HepG2 (cell line): ENCODE measurements around the gene CRAMP1. TPM values are rescaled to one million over a fixed set of nuclear protein-coding genes. Genes with fewer than 3 reads are reported as not detected.

Experiments
- ATAC-seq: fragments of 200-7000 bp; cut with Tn5 transposase; 3 replicates; pipeline ENCODE4 v1.9.1; 2020; ENCODE audit warnings: mild to moderate bottlenecking, moderate library complexity
- BruUV-seq: library from RNA; stranded (reverse); fragments of 400-500 nt; replicated peaks from 2 replicates; lab custom pipeline; 2021; lab: Mats Ljungman, UMichigan
- CTCF ChIA-PET: fragments of 300-600 bp; formaldehyde crosslinking; extraction: SDS; loops from one replicate; lab custom pipeline; 2021; ENCODE audit warnings: low total read pairs, inconsistent platforms, low intra/inter-chr PET ratio; lab: Yijun Ruan, JAX
- POLR2A ChIA-PET: fragments of 350-600 bp; sonication (Branson Sonifier 250); formaldehyde crosslinking; loops from one replicate; lab custom pipeline; 2020; ENCODE audit warnings: antibody characterized with exemption, inconsistent platforms; lab: Yijun Ruan, JAX
- DNase-seq: peaks from one replicate; pipeline ENCODE4 v3.0.0-alpha.2; 2015; ENCODE audit warnings: low spot score
- FAIRE-seq: peaks from 3 replicates; lab custom pipeline; 2011; peaks lifted over from hg19 to GRCh38; lab: Jason Lieb, UNC
- H2AFZ ChIP-seq: one replicate; pipeline ENCODE4 v1.6.1; 2011; ENCODE audit warnings: low read length, inconsistent platforms
- H3K27ac ChIP-seq: fragments of 300-600 bp; 3 replicates; pipeline ENCODE4 v1.8.0; 2011; ENCODE audit warnings: mixed run types, mild to moderate bottlenecking, mixed read lengths, low read length, inconsistent platforms; ENCODE audit not compliant: insufficient read depth; ENCODE audit errors: extremely low read length
- H3K27me3 ChIP-seq, 2 experiments: fragments of 200-600 bp in 1 of 2; 2 replicates in 1 of 2; 3 replicates in 1 of 2; pipeline versions ENCODE4 v1.6.0 to v1.8.0; 2011; ENCODE audit warnings: low read length in 2 of 2, mild to moderate bottlenecking in 2 of 2, moderate library complexity in 2 of 2, inconsistent platforms in 1 of 2; ENCODE audit not compliant: insufficient read depth in 2 of 2, control insufficient read depth in 1 of 2
- H3K36me3 ChIP-seq, 2 experiments: fragments of 200-600 bp in 1 of 2; replicated peaks in 1 of 2; 2 replicates in 1 of 2; 3 replicates in 1 of 2; pipeline versions ENCODE4 v1.5.1 to v1.8.0; 2011; ENCODE audit warnings: low read length in 2 of 2, inconsistent platforms in 1 of 2; ENCODE audit not compliant: insufficient read depth in 2 of 2, control insufficient read depth in 1 of 2
- H3K4me1 ChIP-seq: 2 replicates; pipeline ENCODE4 v1.5.1; 2012; ENCODE audit warnings: low read length, inconsistent platforms; ENCODE audit not compliant: insufficient read depth
- H3K4me2 ChIP-seq: 2 replicates; pipeline ENCODE4 v1.6.0; 2011; ENCODE audit warnings: low read depth, low read length, inconsistent platforms
- H3K4me3 ChIP-seq, 3 experiments: fragments of 200-600 bp in 1 of 3; sonication (generic), shearing (Covaris generic) in 1 of 3; replicated peaks in 1 of 3; 2 replicates each; pipeline ENCODE4 v1.5.1; 2011 to 2016; ENCODE audit warnings: low read length in 3 of 3, inconsistent platforms in 2 of 3, low read depth in 2 of 3, mild to moderate bottlenecking in 2 of 3, control low read depth in 1 of 3, mixed read lengths in 1 of 3; ENCODE audit not compliant: insufficient read depth in 1 of 3
- H3K79me2 ChIP-seq: one replicate; pipeline ENCODE4 v1.6.1; 2011; ENCODE audit warnings: low read length, inconsistent platforms; ENCODE audit not compliant: insufficient read depth
- H3K9ac ChIP-seq: 2 replicates; pipeline ENCODE4 v1.6.0; 2011; ENCODE audit warnings: mild to moderate bottlenecking, low read depth, low read length, inconsistent platforms; ENCODE audit not compliant: insufficient read depth
- H3K9me3 ChIP-seq: 2 replicates; pipeline ENCODE4 v1.5.1; 2012; ENCODE audit warnings: mild to moderate bottlenecking, low read length
- H4K20me1 ChIP-seq: 2 replicates; pipeline ENCODE4 v1.6.0; 2011; ENCODE audit warnings: inconsistent platforms, mild to moderate bottlenecking, low read length, moderate library complexity; ENCODE audit not compliant: insufficient read depth
- CREM ChIP-seq, 2 experiments: sonication (generic) in 1 of 2; formaldehyde crosslinking in 1 of 2; IDR thresholded peaks; 2 replicates each; pipeline versions ENCODE4 v1.4.0 to v1.6.1; 2016 to 2020; ENCODE audit warnings: antibody characterized with exemption in 1 of 2, mild to moderate bottlenecking in 1 of 2, missing genetic modification reagents in 1 of 2
- E2F1 ChIP-seq: sonication (generic); formaldehyde crosslinking; IDR thresholded peaks from 2 replicates; pipeline ENCODE4 v1.5.0; 2020; ENCODE audit warnings: missing genetic modification reagents
- FOSL2 ChIP-seq: sonication (generic); formaldehyde crosslinking; IDR thresholded peaks from 2 replicates; pipeline ENCODE4 v1.4.0; 2020; ENCODE audit warnings: missing genetic modification reagents
- FOXJ3 ChIP-seq: sonication (generic); formaldehyde crosslinking; IDR thresholded peaks from 2 replicates; pipeline ENCODE4 v1.4.0; 2020; ENCODE audit warnings: missing genetic modification reagents, mild to moderate bottlenecking, borderline replicate concordance
- HOXA9 ChIP-seq: sonication (generic); formaldehyde crosslinking; IDR thresholded peaks from 2 replicates; pipeline ENCODE4 v1.8.1; 2022; ENCODE audit warnings: missing genetic modification reagents, mild to moderate bottlenecking, moderate library complexity, borderline replicate concordance
- ISL2 ChIP-seq: sonication (generic); formaldehyde crosslinking; IDR thresholded peaks from 2 replicates; pipeline ENCODE4 v1.5.0; 2020; ENCODE audit warnings: missing genetic modification reagents
- JUNB ChIP-seq: sonication (generic); formaldehyde crosslinking; IDR thresholded peaks from 2 replicates; pipeline ENCODE4 v1.8.0; 2022; ENCODE audit warnings: missing genetic modification reagents, mild to moderate bottlenecking, borderline replicate concordance
- KMT2B ChIP-seq: IDR thresholded peaks from 2 replicates; pipeline ENCODE4 v1.6.1; 2016; ENCODE audit warnings: missing genetic modification reagents, missing compliant biosample characterization
- MAFK ChIP-seq, 2 experiments: IDR thresholded peaks in 1 of 2; conservative IDR thresholded peaks in 1 of 2; 2 replicates each; pipeline ENCODE4 v1.6.1; 2011; ENCODE audit warnings: improper control_type of control experiment in 2 of 2, low read length in 2 of 2
- NAIF1 ChIP-seq: sonication (generic); formaldehyde crosslinking; IDR thresholded peaks from 2 replicates; pipeline ENCODE4 v1.5.0; 2020; ENCODE audit warnings: mild to moderate bottlenecking, missing genetic modification reagents, borderline replicate concordance
- NFIB ChIP-seq: sonication (generic); formaldehyde crosslinking; IDR thresholded peaks from 2 replicates; pipeline ENCODE4 v1.9.0; 2021; ENCODE audit warnings: missing genetic modification reagents, mild to moderate bottlenecking, borderline replicate concordance
- SALL2 ChIP-seq: sonication (generic); formaldehyde crosslinking; IDR thresholded peaks from 2 replicates; pipeline ENCODE4 v1.8.1; 2023; ENCODE audit warnings: mild to moderate bottlenecking, missing genetic modification reagents, inconsistent platforms
- SOX5 ChIP-seq: IDR thresholded peaks from 2 replicates; pipeline ENCODE4 v1.6.1; 2016; ENCODE audit warnings: borderline replicate concordance
- TFAP4 ChIP-seq: sonication (generic); IDR thresholded peaks from 2 replicates; pipeline ENCODE4 v1.6.1; 2016; ENCODE audit warnings: low read depth, borderline replicate concordance
- ZFYVE20 ChIP-seq: sonication (generic); formaldehyde crosslinking; IDR thresholded peaks from 2 replicates; pipeline ENCODE4 v1.8.0; 2023; ENCODE audit warnings: low read depth, mild to moderate bottlenecking, moderate library complexity, missing genetic modification reagents, borderline replicate concordance
- ZNF547 ChIP-seq: sonication (generic); formaldehyde crosslinking; IDR thresholded peaks from 2 replicates; pipeline ENCODE4 v1.5.1; 2020; ENCODE audit warnings: mild to moderate bottlenecking, missing genetic modification reagents
- WGBS: methylation state at CpG from one replicate; pipeline ENCODE4 v1.1.6; 2017; ENCODE audit warnings: low lambda C conversion rate; 5-methylcytosine and 5-hydroxymethylcytosine counted together
- in situ Hi-C: cut with HindIII; loops from 2 replicates; pipeline ENCODE4 v1.10.0; 2017; ENCODE audit warnings: low pct_unique_long_range_greater_than_20kb; ENCODE audit not compliant: extremely low pct_ligation_motif_present
- intact Hi-C: fragments of 100-400 bp; cut with micrococcal nuclease; formaldehyde crosslinking; loops from one replicate; pipeline ENCODE4 v1.10.0; 2022; ENCODE audit not compliant: unreplicated experiment
- polyA plus RNA-seq, 8 experiments: library from polyadenylated mRNA; depleted of rRNA in 3 of 8; stranded (reverse) in 7 of 8; unstranded in 1 of 8; fragments of >200 nt; fragmentation: Illumina TruSeq in 4 of 8; extraction: Trizol in 4 of 8; gene quantifications; 2 replicates each; pipeline versions ENCODE4 v1.2.1 to v1.2.3, GENCODE V29; 2011 to 2016; ENCODE audit warnings: low read depth in 4 of 8, missing spikeins in 1 of 8, mixed read lengths in 1 of 8; ENCODE audit not compliant: insufficient read depth in 1 of 8
- total RNA-seq, 5 experiments: library from RNA; depleted of rRNA; stranded (reverse); fragments of >200 nt; fragmentation: Illumina TruSeq; extraction: Trizol; gene quantifications; 2 replicates each; pipeline ENCODE4 v1.2.3, GENCODE V29; 2016; ENCODE audit warnings: low read depth in 1 of 5

Gene CRAMP1
- total and polyA plus RNA-seq, 2 of the 13 experiments (the other 11 are each of a cell fraction or from before 2014, with no cell fraction given) = 6.8 to 9.7 TPM

- in situ Hi-C loops (no loop called here), intact Hi-C loops (no loop called here)
- no peak for FAIRE-seq
- H3K36me3 ChIP-seq = peaks cover 9 to 27% of the 10 kb centered on the region in 2 experiments; a peak in 4 of 5 replicates
- no peaks in the 10 kb centered on the region for H3K27me3 ChIP-seq
- H3K9me3 ChIP-seq = no peaks in the 10 kb centered on the region
- TF ChIP-seq CREM (IDR thresholded peaks at IDR 0.05) = no peak
- no peak for TF ChIP-seq CREM (CRISPR knock-in tag; IDR thresholded peaks at IDR 0.05)
- TF ChIP-seq ZNF547 = no peak
- TF ChIP-seq SOX5 = no peak
- TF ChIP-seq FOSL2 = no peak
- no peak for TF ChIP-seq TFAP4
- TF ChIP-seq MAFK (conservative IDR thresholded peaks at IDR 0.05 in 1 of 2, IDR thresholded peaks at IDR 0.05 in 1 of 2; ENCODE audit: low read length in 2 of 2) = no peak
- no peak for TF ChIP-seq NAIF1 (CRISPR knock-in tag)
- no peak for TF ChIP-seq ISL2 (CRISPR knock-in tag)
- no peak for TF ChIP-seq KMT2B (CRISPR knock-in tag)
- no peak for TF ChIP-seq E2F1
- no peak for TF ChIP-seq SALL2 (CRISPR knock-in tag)
- no peak for TF ChIP-seq HOXA9 (CRISPR knock-in tag)
- no peak for TF ChIP-seq ZFYVE20 (CRISPR knock-in tag)
- no peak for TF ChIP-seq JUNB (CRISPR knock-in tag)
- TF ChIP-seq FOXJ3 (CRISPR knock-in tag) = no peak
- TF ChIP-seq NFIB (CRISPR knock-in tag) = no peak
- H4K20me1 ChIP-seq = no peaks in the 10 kb centered on the region
- no peak overlapping the region for H3K27ac ChIP-seq
- ATAC-seq = no peak
- CTCF ChIA-PET = no interaction called here
- H3K4me3 ChIP-seq = no peak overlapping the region
- no peak overlapping the region for H2AFZ ChIP-seq
- no peaks in the 10 kb centered on the region for H3K79me2 ChIP-seq
- POLR2A ChIA-PET = no interaction called here
- BruUV-seq = no TSS peak
- 96% methylated on average over 5 of the region's 6 CpGs for WGBS
- H3K9ac ChIP-seq = no peak overlapping the region
- no peak overlapping the region for H3K4me2 ChIP-seq
- no peaks in the 10 kb centered on the region for H3K4me1 ChIP-seq
- no peak for DNase-seq
Observed at GRCh38 chr16:1590366-1590765, 21.8 kb upstream of the CRAMP1 start.
